ENCODE results near the gene BNC2.

Gene BNC2

DNA sequence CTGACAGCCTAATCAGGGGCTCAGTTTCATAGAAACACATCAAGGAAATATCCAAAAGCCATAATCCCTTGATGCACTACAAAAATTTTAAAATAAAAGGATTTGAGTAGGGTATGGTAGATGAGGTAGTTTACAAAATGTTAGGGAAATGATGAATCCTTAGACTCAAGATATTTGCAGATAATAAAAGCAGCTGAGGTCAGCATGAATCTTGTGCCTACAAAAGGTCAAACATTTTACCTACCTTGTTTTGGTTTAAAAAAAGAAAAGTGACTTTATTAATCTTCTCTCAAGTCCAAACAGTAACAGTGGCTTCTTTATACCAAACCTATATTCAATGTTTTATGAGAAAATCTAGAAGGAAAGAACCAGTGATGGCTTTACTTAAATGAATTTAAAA lies 135.5 kb downstream of the BNC2 start:
- POLR2A ChIA-PET = no interaction called here
- Histone ChIP-seq H3K9me3 (ENCODE audit: control insufficient read depth, insufficient read depth, low read depth, low read length) (no peaks in the 10 kb centered on the region), H3K4me3 (ENCODE audit: low read depth, low read length) (no peak overlapping the region), H3K27ac (ENCODE audit: extremely low read depth, low read depth, low read length) (no peak overlapping the region), H3K36me3 (ENCODE audit: control insufficient read depth in 2 of 2, insufficient read depth in 1 of 2, low read length in 2 of 2) (no peaks in the 10 kb centered on the region), H3K4me1 (ENCODE audit: control insufficient read depth, insufficient read depth, low read length) (no peaks in the 10 kb centered on the region)
- TF ChIP-seq ZNF114 (tag by site-specific recombination; IDR thresholded peaks at IDR 0.05) (no peak), FEZF1 (tag by site-specific recombination; IDR thresholded peaks at IDR 0.05) (no peak), BCL11B (tag by site-specific recombination; IDR thresholded peaks at IDR 0.05; ENCODE audit: low read depth) (no peak), ZBTB20 (tag by site-specific recombination; IDR thresholded peaks at IDR 0.05) (no peak), ZNF354C (tag by site-specific recombination; IDR thresholded peaks at IDR 0.05; ENCODE audit: borderline replicate concordance, low read depth) (no peak), ZNF514 (tag by site-specific recombination; IDR thresholded peaks at IDR 0.05) (no peak)
- TF ChIP-seq, protein P1, sequence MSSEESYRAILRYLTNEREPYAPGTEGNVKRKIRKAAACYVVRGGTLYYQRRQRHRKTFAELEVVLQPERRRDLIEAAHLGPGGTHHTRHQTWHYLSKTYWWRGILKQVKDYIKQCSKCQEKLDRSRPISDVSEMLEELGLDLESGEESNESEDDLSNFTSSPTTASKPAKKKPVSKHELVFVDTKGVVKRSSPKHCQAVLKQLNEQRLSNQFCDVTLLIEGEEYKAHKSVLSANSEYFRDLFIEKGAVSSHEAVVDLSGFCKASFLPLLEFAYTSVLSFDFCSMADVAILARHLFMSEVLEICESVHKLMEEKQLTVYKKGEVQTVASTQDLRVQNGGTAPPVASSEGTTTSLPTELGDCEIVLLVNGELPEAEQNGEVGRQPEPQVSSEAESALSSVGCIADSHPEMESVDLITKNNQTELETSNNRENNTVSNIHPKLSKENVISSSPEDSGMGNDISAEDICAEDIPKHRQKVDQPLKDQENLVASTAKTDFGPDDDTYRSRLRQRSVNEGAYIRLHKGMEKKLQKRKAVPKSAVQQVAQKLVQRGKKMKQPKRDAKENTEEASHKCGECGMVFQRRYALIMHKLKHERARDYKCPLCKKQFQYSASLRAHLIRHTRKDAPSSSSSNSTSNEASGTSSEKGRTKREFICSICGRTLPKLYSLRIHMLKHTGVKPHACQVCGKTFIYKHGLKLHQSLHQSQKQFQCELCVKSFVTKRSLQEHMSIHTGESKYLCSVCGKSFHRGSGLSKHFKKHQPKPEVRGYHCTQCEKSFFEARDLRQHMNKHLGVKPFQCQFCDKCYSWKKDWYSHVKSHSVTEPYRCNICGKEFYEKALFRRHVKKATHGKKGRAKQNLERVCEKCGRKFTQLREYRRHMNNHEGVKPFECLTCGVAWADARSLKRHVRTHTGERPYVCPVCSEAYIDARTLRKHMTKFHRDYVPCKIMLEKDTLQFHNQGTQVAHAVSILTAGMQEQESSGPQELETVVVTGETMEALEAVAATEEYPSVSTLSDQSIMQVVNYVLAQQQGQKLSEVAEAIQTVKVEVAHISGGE (tag by site-specific recombination; conservative IDR thresholded peaks at IDR 0.05; ENCODE audit: low read depth) = no peak
- CTCF ChIA-PET = interaction anchor here (0.7 kb wide), 1 partner anchor 550 kb away, joined by 3 read pairs; no protein-coding TSS in a partner anchor

- no peaks in the 10 kb centered on the region for H3K4me1 ChIP-seq (ENCODE audit: control insufficient read depth, insufficient read depth, low read length)
- no peaks in the 10 kb centered on the region for H3K9me3 ChIP-seq (ENCODE audit: control insufficient read depth, insufficient read depth, low read depth, low read length)
- ChIA-PET CTCF (no interaction called here), POLR2A (no interaction called here)
- H3K4me3 ChIP-seq (ENCODE audit: low read depth, low read length) = no peak overlapping the region
- H3K27ac ChIP-seq (ENCODE audit: extremely low read depth, low read depth, low read length) = no peak overlapping the region
- H3K36me3 ChIP-seq (ENCODE audit: control insufficient read depth in 2 of 2, insufficient read depth in 1 of 2, low read length in 2 of 2) = no peaks in the 10 kb centered on the region
- TF ChIP-seq ZNF23 (tag by site-specific recombination; IDR thresholded peaks at IDR 0.05; ENCODE audit: borderline replicate concordance) (no peak), ZNF473 (tag by site-specific recombination; IDR thresholded peaks at IDR 0.05) (no peak)
- TF ChIP-seq, protein P2, sequence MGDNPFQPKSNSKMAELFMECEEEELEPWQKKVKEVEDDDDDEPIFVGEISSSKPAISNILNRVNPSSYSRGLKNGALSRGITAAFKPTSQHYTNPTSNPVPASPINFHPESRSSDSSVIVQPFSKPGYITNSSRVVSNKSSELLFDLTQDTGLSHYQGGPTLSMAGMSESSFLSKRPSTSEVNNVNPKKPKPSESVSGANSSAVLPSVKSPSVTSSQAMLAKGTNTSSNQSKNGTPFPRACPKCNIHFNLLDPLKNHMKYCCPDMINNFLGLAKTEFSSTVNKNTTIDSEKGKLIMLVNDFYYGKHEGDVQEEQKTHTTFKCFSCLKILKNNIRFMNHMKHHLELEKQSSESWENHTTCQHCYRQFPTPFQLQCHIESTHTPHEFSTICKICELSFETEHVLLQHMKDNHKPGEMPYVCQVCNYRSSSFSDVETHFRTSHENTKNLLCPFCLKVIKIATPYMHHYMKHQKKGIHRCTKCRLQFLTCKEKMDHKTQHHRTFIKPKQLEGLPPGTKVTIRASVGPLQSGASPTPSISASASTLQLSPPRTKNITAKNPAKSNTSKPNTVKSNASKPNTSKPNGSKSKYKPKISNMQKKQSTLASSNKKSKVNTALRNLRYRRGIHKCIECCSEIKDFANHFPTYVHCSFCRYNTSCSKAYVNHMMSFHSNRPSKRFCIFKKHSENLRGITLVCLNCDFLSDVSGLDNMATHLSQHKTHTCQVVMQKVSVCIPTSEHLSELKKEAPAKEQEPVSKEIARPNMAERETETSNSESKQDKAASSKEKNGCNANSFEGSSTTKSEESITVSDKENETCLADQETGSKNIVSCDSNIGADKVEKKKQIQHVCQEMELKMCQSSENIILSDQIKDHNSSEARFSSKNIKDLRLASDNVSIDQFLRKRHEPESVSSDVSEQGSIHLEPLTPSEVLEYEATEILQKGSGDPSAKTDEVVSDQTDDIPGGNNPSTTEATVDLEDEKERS (tag by site-specific recombination; IDR thresholded peaks at IDR 0.05) = no peak
Observed at GRCh38 chr9:16732546-16732945, 137.9 kb downstream of the BNC2 start.

- Histone ChIP-seq H3K36me3 (ENCODE audit: control insufficient read depth in 2 of 2, insufficient read depth in 1 of 2, low read length in 2 of 2) (no peaks in the 10 kb centered on the region), H3K4me1 (ENCODE audit: control insufficient read depth, insufficient read depth, low read length) (peaks cover 4% of the 10 kb centered on the region; the same call in 1 of the 2 replicates), H3K27ac (ENCODE audit: extremely low read depth, low read depth, low read length) (no peak overlapping the region), H3K4me3 (ENCODE audit: low read depth, low read length) (no peak overlapping the region), H3K9me3 (ENCODE audit: control insufficient read depth, insufficient read depth, low read depth, low read length) (no peaks in the 10 kb centered on the region)
- CTCF ChIA-PET = interaction anchor here (0.5 to 1.7 kb wide), 3 partner anchors 11 to 733 kb away, joined by 3 to 5 read pairs (median 4); no protein-coding TSS in a partner anchor
- TF ChIP-seq ZNF174 (tag by site-specific recombination; IDR thresholded peaks at IDR 0.05) (no peak), ZBTB8A (tag by site-specific recombination; IDR thresholded peaks at IDR 0.05) (no peak), ZNF302 (tag by site-specific recombination; IDR thresholded peaks at IDR 0.05; ENCODE audit: low read depth) (no peak), ZNF140 (tag by site-specific recombination; IDR thresholded peaks at IDR 0.05) (no peak), ZNF701 (tag by site-specific recombination; IDR thresholded peaks at IDR 0.05) (no peak), ZNF580 (tag by site-specific recombination; IDR thresholded peaks at IDR 0.05) (no peak), MYNN (tag by site-specific recombination; IDR thresholded peaks at IDR 0.05; ENCODE audit: borderline replicate concordance) (no peak), ZNF114 (tag by site-specific recombination; IDR thresholded peaks at IDR 0.05) (no peak), ZNF248 (tag by site-specific recombination; IDR thresholded peaks at IDR 0.05) (no peak), ZNF664 (tag by site-specific recombination; IDR thresholded peaks at IDR 0.05) (no peak), ZNF23 (tag by site-specific recombination; IDR thresholded peaks at IDR 0.05; ENCODE audit: borderline replicate concordance) (no peak)
- TF ChIP-seq, protein P2 (tag by site-specific recombination; IDR thresholded peaks at IDR 0.05) = no peak
- TF ChIP-seq, protein P3, sequence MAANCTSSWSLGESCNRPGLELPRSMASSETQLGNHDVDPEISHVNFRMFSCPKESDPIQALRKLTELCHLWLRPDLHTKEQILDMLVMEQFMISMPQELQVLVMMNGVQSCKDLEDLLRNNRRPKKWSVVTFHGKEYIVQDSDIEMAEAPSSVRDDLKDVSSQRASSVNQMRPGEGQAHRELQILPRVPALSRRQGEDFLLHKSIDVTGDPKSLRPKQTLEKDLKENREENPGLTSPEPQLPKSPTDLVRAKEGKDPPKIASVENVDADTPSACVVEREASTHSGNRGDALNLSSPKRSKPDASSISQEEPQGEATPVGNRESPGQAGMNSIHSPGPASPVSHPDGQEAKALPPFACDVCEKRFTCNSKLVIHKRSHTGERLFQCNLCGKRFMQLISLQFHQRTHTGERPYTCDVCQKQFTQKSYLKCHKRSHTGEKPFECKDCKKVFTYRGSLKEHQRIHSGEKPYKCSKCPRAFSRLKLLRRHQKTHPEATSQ (tag by site-specific recombination; IDR thresholded peaks at IDR 0.05) = no peak
- POLR2A ChIA-PET = no interaction called here
Observed at GRCh38 chr9:16730162-16730561, 140.3 kb downstream of the BNC2 start.

Measured in HEK293 (cell line).